ENCODE data around the gene TMEM80. TPM values are rescaled to one million over a fixed set of nuclear protein-coding genes. Genes with fewer than 3 reads are reported as not detected.

TMEM80 gene
- total and polyA plus RNA-seq, 5 experiments from 2014 or later, result 22.2 to 49.2 (median 44.6) TPM

DNA sequence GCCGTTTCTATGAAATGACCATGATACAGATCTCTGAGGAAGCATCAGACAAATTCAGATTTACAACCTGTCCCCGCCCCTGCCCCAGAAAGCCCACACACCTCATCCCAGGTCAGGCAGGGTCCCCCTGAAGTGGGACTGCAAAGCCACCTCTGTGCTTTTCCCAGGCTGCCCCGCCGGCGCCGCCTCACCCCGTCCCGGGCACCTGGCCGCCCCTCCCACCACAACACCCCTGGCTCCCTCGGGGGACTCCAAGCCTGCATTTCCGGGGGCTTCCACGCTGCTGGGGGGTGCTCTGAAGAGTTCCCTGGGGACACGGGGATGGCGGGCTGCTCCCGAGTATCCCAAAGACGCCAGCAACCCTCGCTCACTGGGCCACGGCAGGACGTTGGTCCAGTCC lies 35.3 kb upstream of the TMEM80 start:
- no peak for DNase-seq
- Mint-ChIP-seq H3K4me1 (peaks cover 0 to 5% (median 1%) of the 10 kb centered on the region in 4 donors), H3K27me3 (no peaks in the 10 kb centered on the region), H3K27ac (no peak overlapping the region), H3K36me3 (peaks cover 0 to 49% (median 3%) of the 10 kb centered on the region in 3 donors), H3K4me3 (no peak overlapping the region), H3K9me3 (no peaks in the 10 kb centered on the region)
- ATAC-seq, result no peak
- POLR2A ChIA-PET, result no interaction called here

DNA sequence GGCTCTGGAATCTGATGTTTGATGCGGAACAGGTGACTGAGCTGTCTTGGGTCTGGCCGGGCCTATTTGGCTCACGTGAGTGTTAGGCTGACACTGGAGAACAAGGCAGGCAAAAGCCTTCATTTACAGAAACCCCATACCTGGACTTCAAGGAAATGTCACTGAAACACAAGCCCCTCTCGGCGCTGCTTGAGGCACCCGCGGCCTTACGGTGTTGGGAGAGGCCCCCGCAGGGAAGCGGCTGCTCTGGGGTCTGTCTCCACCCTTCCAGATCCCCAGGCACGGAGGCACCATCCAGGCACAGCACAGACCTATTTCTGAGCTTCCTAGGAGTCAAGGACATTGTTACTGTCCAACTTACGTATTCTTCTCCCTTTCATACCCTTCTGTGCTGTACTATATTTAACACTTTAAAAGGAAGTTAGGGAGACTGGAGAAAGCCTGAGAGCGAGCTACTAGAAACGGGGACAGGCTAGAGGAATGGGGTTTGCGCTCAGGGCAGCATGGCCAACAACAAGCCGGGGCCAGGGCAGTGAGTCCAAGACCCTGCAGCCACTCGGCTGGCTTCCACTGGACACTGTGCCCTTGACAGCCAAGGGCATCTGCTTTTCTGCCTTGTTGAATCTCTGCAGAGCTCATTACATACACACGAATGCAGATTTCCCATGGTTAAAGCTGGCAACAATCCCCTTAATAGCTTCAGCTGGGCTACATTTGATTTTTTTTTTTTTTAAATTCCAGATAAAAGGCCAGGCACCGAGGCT lies 34.8 kb upstream of the TMEM80 start:
- DNase-seq, result no peak
- H3K9me3 Mint-ChIP-seq, result no peaks in the 10 kb centered on the region
- H3K4me1 Mint-ChIP-seq, result peaks cover 0 to 5% (median 2%) of the 10 kb centered on the region in 4 donors
- H3K4me3 Mint-ChIP-seq, result no peak overlapping the region
- peaks cover 0 to 53% (median 3%) of the 10 kb centered on the region in 3 donors for H3K36me3 Mint-ChIP-seq
- POLR2A ChIA-PET, result no interaction called here
- no peaks in the 10 kb centered on the region for H3K27me3 Mint-ChIP-seq
- H3K27ac Mint-ChIP-seq, result no peak overlapping the region
- no peak for ATAC-seq

DNA sequence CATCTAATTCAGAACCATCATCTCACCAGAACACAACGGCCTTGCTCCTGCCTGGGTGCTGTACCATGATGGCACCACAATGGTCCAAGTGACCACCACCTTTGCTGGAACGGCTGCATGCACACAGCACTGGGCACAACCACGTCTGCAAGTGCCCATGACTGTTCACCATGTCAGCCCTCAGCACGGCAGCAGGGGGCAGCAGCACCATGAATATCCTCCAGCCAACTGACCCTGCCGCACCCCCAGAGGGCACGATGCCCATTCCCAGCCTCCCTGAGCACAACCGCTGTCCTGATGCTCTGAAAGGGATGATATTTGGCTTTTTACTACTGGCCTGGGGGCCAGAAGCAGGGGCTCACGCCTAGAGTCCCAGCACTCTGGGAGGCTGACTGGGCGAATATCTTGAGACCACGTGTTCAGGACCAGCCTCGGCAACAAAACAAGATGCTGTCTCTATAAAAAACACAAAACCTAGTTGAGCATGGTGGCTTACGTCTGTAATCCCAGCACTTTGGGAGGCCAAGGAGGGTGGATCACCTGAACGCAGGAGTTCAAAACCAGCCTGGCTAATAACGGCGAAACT lies 32.8 kb upstream of the TMEM80 start:
- Mint-ChIP-seq H3K4me3 (no peak overlapping the region), H3K4me1 (peaks cover 0 to 5% (median 2%) of the 10 kb centered on the region in 4 donors), H3K27ac (peak overlapping the region in 2 of 10 donors; percentile 49 to 88), H3K36me3 (peaks cover 0 to 50% (median 3%) of the 10 kb centered on the region in 3 donors), H3K27me3 (no peaks in the 10 kb centered on the region), H3K9me3 (no peaks in the 10 kb centered on the region)
- peak in 6 of 10 donors; percentile 25 to 43 (median 38) for DNase-seq
- ATAC-seq, result peak; percentile 67 to 80
- POLR2A ChIA-PET, result interaction anchor here (1.3 kb wide), 1 partner anchor 64 kb away, joined by 4 read pairs; no protein-coding TSS in a partner anchor

DNA sequence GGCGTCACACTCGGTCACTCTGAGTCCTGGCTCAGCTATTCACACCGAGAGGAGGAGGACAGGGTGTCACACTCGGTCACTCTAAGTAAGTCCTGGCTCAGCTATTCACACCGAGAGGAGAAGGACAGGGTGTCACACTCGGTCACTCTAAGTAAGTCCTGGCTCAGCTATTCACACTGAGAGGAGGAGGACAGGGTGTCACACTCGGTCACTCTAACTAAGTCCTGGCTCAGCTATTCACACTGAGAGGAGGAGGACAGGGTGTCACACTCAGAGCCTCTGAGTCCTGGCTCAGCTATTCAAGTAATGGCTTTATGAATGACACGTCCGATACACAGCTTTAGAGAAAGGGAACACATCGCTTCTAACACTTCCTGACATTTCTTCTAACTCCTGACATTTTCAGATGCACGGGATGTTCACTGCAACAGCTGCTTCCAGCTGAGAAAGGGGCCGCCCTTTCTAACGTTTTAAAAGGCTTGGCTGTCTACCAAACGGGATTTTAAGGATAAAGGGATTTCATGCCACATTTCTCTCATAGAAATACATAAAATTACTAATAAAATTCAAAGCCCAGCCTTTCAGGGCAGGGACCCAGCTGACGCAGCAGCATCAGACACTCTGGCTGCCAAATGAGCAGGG lies 30.4 kb upstream of the TMEM80 start:
- Mint-ChIP-seq H3K36me3 (peaks cover 0 to 38% (median 3%) of the 10 kb centered on the region in 3 donors), H3K27me3 (no peaks in the 10 kb centered on the region), H3K4me3 (no peak overlapping the region), H3K9me3 (no peaks in the 10 kb centered on the region), H3K27ac (peak overlapping the region in 2 of 10 donors; percentile 64 to 80), H3K4me1 (peaks cover 0 to 5% (median 2%) of the 10 kb centered on the region in 4 donors)
- POLR2A ChIA-PET, result no interaction called here
- ATAC-seq, result no peak
- DNase-seq, result no peak

DNA sequence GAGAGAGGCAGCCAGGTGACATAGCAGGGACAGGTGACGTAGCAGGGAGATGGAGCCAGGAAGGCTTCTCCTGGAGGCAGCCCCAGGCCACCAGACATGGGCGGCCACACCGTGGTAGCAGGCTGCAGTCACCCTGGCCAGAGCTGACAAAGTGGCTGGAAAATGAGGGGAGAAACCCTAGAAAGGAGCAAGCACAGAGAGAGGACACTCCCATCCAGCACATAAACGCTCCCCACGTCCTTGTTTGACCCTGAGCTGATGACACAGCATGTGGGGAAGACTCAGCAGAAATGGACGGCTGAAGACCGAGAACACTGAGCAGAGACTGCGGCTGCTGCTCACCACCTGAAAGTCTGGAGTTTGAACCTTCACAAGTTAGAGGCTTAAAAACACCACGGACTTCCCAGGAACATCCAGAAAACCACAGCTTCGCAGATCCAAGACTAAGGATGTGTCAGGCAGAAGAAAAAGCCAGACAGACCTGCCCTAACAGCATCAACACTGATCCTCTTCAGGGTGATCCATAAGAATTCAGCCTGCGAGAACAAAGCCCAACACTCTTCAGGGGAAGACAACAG lies 29.8 kb upstream of the TMEM80 start:
- no peak overlapping the region for H3K4me3 Mint-ChIP-seq
- no peaks in the 10 kb centered on the region for H3K27me3 Mint-ChIP-seq
- peaks cover 0 to 5% (median 2%) of the 10 kb centered on the region in 4 donors for H3K4me1 Mint-ChIP-seq
- peak overlapping the region in 3 of 10 donors; percentile 41 to 80 (median 64) for H3K27ac Mint-ChIP-seq
- DNase-seq, result no peak
- ATAC-seq, result no peak
- peaks cover 0 to 38% (median 3%) of the 10 kb centered on the region in 3 donors for H3K36me3 Mint-ChIP-seq
- POLR2A ChIA-PET, result no interaction called here
- no peaks in the 10 kb centered on the region for H3K9me3 Mint-ChIP-seq

DNA sequence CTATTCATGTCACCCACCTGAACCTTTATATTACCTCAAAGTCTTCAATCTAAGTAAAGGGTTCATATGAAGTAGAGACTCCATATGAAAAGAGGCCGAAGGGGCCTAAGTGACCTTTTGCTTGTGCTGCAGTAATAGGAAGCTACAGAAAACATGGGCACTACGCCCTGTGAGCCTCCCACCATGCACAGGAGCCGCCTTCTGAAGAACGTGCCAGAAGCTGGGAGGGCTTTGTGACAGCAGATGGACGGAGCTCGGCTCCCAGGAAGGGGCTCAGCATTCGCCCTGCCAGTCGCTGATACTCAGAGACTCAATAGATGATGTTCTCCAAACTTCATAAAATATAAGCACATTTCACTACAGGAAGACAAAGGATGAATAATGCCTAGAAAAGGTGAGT lies 21.8 kb upstream of the TMEM80 start:
- POLR2A ChIA-PET, result interaction anchor here (0.5 to 0.6 kb wide), 2 partner anchors 10 to 77 kb away, joined by 3 to 4 read pairs; no protein-coding TSS in a partner anchor
- no peaks in the 10 kb centered on the region for H3K9me3 Mint-ChIP-seq
- peak overlapping the region in 2 of 10 donors; percentile 6 to 32 for H3K27ac Mint-ChIP-seq
- no peak for DNase-seq
- ATAC-seq, result no peak
- no peak overlapping the region for H3K4me3 Mint-ChIP-seq
- no peaks in the 10 kb centered on the region for H3K27me3 Mint-ChIP-seq
- peaks cover 0 to 2% (median 0%) of the 10 kb centered on the region in 4 donors for H3K4me1 Mint-ChIP-seq
- peaks cover 6 to 52% (median 20%) of the 10 kb centered on the region in 3 donors for H3K36me3 Mint-ChIP-seq

DNA sequence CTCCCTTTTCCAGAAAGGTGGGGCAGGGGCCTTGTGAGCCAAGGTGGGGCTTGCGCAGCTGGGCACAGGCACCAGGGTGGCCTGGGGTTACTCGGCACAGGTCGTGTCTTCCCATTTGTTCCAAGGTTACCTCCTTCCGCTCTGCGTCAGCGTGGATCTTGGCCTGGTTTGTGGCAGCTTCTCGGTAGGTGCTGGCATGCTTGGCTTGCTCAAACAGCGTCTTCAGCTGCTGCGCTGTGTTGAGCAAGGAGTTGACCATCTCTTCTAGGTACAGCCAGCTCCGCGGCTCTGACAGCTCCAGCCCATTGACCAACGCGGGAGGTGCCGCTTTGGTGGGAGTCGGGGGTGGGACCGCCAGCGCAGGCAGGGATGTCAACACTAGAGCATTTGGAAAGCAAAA lies 21.2 kb upstream of the TMEM80 start:
- Mint-ChIP-seq H3K4me1 (peaks cover 0 to 2% (median 0%) of the 10 kb centered on the region in 4 donors), H3K36me3 (peaks cover 6 to 57% (median 20%) of the 10 kb centered on the region in 3 donors)

DNA sequence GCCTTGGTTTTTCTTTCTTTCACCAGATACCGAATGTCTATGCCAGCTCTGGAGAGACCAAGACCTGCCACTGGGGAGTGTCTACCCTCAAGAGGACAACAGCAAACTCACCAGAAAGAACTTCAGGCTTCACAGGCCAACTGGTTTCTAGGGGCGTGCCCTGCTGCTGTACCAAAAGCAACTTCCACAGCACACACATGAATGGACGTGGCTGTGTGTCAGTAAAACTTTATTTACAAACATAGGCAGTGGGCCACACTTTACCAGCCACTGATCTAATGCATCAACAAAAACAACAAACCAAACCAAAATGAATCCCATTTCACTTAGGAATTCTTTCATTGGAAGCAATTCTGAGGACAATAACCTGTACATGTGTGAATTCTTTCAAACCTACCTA lies 17.3 kb upstream of the TMEM80 start:
- ATAC-seq (no peak), DNase-seq (no peak)
- no peak overlapping the region for H3K4me3 Mint-ChIP-seq
- no peaks in the 10 kb centered on the region for H3K9me3 Mint-ChIP-seq
- H3K27me3 Mint-ChIP-seq, result no peaks in the 10 kb centered on the region
- peaks cover 0 to 8% (median 2%) of the 10 kb centered on the region in 4 donors for H3K4me1 Mint-ChIP-seq
- POLR2A ChIA-PET, result no interaction called here
- H3K36me3 Mint-ChIP-seq, result peaks cover 16 to 66% (median 29%) of the 10 kb centered on the region in 3 donors
- H3K27ac Mint-ChIP-seq, result peak overlapping the region in 3 of 10 donors; percentile 4 to 44 (median 27)

More for the DNA sequence above, 21.2 kb upstream of the TMEM80 start:
- no peak for ATAC-seq
- Mint-ChIP-seq H3K4me3 (no peak overlapping the region), H3K27me3 (no peaks in the 10 kb centered on the region), H3K9me3 (no peaks in the 10 kb centered on the region), H3K27ac (no peak overlapping the region)
- DNase-seq, result no peak
- POLR2A ChIA-PET, result interaction anchor here (0.5 to 0.6 kb wide), 2 partner anchors 10 to 76 kb away, joined by 3 to 4 read pairs; no protein-coding TSS in a partner anchor

DNA sequence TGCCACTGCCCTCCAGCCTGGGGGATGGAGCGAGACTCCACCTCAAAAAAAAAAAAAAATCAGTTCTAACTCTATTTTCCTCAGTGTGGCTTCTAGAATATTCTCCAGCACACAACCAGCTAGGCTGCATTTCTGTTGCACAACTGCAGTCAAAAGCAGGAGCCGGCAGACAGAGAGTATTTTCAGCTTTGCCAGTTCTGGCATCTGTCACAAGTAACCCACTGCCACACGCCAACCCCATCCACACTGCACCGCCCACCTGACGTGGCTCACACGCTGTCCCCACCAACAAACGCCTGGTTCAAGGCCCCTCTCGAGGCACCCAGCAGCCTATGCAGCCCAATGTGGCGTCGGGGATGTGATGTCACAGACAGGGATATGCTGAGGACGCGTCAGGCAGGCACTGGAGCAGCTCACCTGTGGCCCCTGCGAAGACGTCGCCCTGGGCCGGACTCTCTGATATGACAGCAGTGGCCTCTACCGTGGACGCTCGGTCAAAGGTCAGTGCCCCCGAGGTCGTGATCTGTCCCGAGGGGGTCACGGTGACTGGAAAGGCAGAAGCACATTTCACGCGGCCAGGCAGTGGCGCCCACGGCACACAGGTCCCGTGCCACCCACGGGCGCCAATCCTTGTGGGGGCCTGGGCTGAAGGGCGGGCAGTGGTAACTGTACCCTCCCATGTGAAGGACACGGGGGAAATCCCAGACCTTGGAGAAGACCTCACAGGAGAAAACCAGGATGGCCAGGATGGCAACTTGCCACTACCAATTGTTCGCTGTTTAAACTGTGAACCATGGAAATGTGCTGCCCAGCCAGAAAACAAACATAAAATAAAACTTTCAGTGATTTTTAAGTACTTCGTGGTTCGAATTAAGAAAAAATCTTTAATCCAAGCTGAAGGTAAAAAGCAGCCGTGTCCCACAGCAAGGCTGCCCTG lies 16.1 kb upstream of the TMEM80 start:
- POLR2A ChIA-PET, result interaction anchor here (0.9 to 1.5 kb wide), 2 partner anchors 11 to 13 kb away, joined by 3 to 4 read pairs; no protein-coding TSS in a partner anchor
- peaks cover 18 to 67% (median 36%) of the 10 kb centered on the region in 3 donors for H3K36me3 Mint-ChIP-seq

DNA sequence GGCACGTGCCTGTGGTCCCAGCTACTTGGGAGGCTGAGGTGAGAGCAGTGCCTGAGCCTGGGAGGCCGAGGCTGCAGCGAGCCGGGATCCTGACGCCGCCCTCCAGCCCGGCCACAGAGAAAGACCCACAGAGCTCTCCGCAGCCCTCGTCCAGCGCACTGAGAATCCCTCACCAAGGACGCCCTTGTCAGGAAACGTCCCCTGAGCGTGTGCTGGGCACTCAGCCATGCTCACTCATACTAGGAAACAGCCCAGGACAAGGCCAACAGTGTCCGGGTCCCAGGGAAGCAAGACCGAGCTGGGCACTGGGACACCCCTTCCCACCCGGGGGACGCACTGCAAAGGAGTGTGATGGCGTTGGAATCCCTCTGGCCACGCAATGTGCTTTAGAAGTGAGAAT lies 15.1 kb upstream of the TMEM80 start:
- Mint-ChIP-seq H3K9me3 (no peaks in the 10 kb centered on the region), H3K4me3 (no peak overlapping the region), H3K36me3 (peaks cover 18 to 70% (median 39%) of the 10 kb centered on the region in 3 donors), H3K27ac (peak overlapping the region in 6 of 10 donors; percentile 62 to 81 (median 72)), H3K27me3 (no peaks in the 10 kb centered on the region), H3K4me1 (peaks cover 0 to 8% (median 2%) of the 10 kb centered on the region in 4 donors)
- ATAC-seq (no peak), DNase-seq (peak in 1 of 10 donors; percentile 55)
- POLR2A ChIA-PET, result interaction anchor here (1.2 to 1.6 kb wide), 3 partner anchors 12 to 104 kb away, joined by 3 to 6 read pairs (median 3); partner anchors contain the start of genes DEAF1, PHRF1 and TMEM80

More for the DNA sequence above, 16.1 kb upstream of the TMEM80 start:
- Mint-ChIP-seq H3K4me1 (peaks cover 0 to 8% (median 2%) of the 10 kb centered on the region in 4 donors), H3K9me3 (no peaks in the 10 kb centered on the region), H3K27ac (no peak overlapping the region), H3K27me3 (no peaks in the 10 kb centered on the region), H3K4me3 (no peak overlapping the region)
- DNase-seq (peak in 1 of 10 donors; percentile 42), ATAC-seq (no peak)

DNA sequence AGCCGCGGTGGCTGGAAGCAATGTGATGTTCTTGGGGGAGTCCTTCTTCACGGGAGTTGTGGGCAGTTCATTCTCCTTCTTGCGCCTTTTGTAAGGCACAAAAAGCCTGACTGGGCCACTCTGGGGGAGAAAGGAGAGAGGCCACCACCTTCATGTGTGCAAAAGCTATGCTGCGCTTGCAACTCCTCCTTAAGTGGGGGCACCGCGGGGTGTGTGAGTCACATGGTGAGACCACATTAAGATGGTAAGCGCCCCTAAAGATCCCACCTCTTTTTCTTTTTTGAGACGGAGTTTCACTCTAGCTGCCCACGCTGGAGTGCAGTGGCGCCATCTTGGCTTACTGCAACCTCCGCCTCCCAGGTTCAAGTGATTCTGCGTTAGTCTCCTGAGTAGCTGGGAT lies 14.6 kb upstream of the TMEM80 start:
- DNase-seq, result peak in 1 of 10 donors; percentile 54

More for the DNA sequence above, 14.6 kb upstream of the TMEM80 start:
- Mint-ChIP-seq H3K4me1 (peaks cover 0 to 8% (median 2%) of the 10 kb centered on the region in 4 donors), H3K27ac (peak overlapping the region in 7 of 10 donors; percentile 17 to 81 (median 69)), H3K36me3 (peaks cover 18 to 72% (median 39%) of the 10 kb centered on the region in 3 donors), H3K27me3 (no peaks in the 10 kb centered on the region), H3K4me3 (no peak overlapping the region), H3K9me3 (no peaks in the 10 kb centered on the region)
- POLR2A ChIA-PET, result interaction anchor here (0.7 to 1.6 kb wide), 6 partner anchors 10 to 234 kb away, joined by 3 to 6 read pairs (median 4); partner anchors contain the start of genes DEAF1, PHRF1 and TMEM80
- peak; percentile 68 to 75 for ATAC-seq

Measured in naive thymus-derived CD8-positive, alpha-beta T cell (primary cell).